Measurements from ENCODE around the gene MRPL4. TPM values are rescaled to one million over a fixed set of nuclear protein-coding genes. Genes with fewer than 3 reads are reported as not detected.

MRPL4 gene
- total and polyA plus RNA-seq, 8 donors, result 16.1 to 314 (median 52.4) TPM

GRCh38 chr19:10305139-10305806, 53.3 kb downstream of the MRPL4 start:
- TF ChIP-seq EP300 (IDR thresholded peaks at IDR 0.05) (no peak), POLR2A (IDR thresholded peaks at IDR 0.05) (no peak), POLR2AphosphoS5 (IDR thresholded peaks at IDR 0.05) (no peak), CTCF (IDR thresholded peaks at IDR 0.05) (no peak)
- 73 to 82% (median 82%) methylated on average over 15 to 17 of the region's 17 CpGs for WGBS, 5 donors
- H3K27me3 ChIP-seq, result peaks cover 0 to 23% (median 0%) of the 10 kb centered on the region in 3 donors
- H3K36me3 ChIP-seq, result peaks cover 3 to 24% (median 15%) of the 10 kb centered on the region in 4 donors
- intact Hi-C loops (cut with DNase I; ENCODE audit: low total_unique reads), result no loop called here
- no peak for DNase-seq
- no peak overlapping the region for H3K4me3 ChIP-seq
- H3K4me1 ChIP-seq, result no peaks in the 10 kb centered on the region
- no peaks in the 10 kb centered on the region for H3K9me3 ChIP-seq
- peak overlapping the region in 1 of 5 donors; percentile 38 for H3K27ac ChIP-seq

- DNase-seq, result no peak
- intact Hi-C loops (cut with DNase I; ENCODE audit: low total_unique reads), result no loop called here
Measured at GRCh38 chr19:10306327-10306726, 54.3 kb downstream of the MRPL4 start.

GRCh38 chr19:10309423-10309822, 57.4 kb downstream of the MRPL4 start, which contains the start of gene ZGLP1:
TSS of gene ZGLP1 (minus strand) at chr19:10309815.
- Histone ChIP-seq H3K4me3 (no peak within 1 kb of the TSS), H3K36me3 (peaks cover 6 to 37% (median 25%) of the 10 kb centered on the region in 4 donors), H3K4me1 (peaks cover 0 to 5% (median 0%) of the 10 kb centered on the region in 4 donors), H3K9me3 (no peaks in the 10 kb centered on the region), H3K27me3 (no peaks in the 10 kb centered on the region), H3K27ac (no peak within 1 kb of the TSS)
- 90 to 94% (median 93%) methylated on average over 19 to 24 of the region's 24 CpGs for WGBS, 5 donors
- intact Hi-C loops (cut with DNase I; ENCODE audit: low total_unique reads), result no loop called here
- no peak for DNase-seq
- no peak for TF ChIP-seq POLR2AphosphoS5 (IDR thresholded peaks at IDR 0.05)
- no peak for TF ChIP-seq POLR2A (IDR thresholded peaks at IDR 0.05)
- TF ChIP-seq EP300 (IDR thresholded peaks at IDR 0.05), result no peak
- TF ChIP-seq CTCF (IDR thresholded peaks at IDR 0.05), result no peak

More at GRCh38 chr19:10306327-10306726, 54.3 kb downstream of the MRPL4 start:
- H3K36me3 ChIP-seq, result peaks cover 6 to 33% (median 22%) of the 10 kb centered on the region in 4 donors
- H3K9me3 ChIP-seq, result no peaks in the 10 kb centered on the region
- 86 to 94% (median 92%) methylated on average over 5 of the region's 5 CpGs for WGBS, 5 donors
- H3K4me3 ChIP-seq, result no peak overlapping the region
- H3K27me3 ChIP-seq, result peaks cover 0 to 13% (median 0%) of the 10 kb centered on the region in 3 donors
- no peak for TF ChIP-seq POLR2A (IDR thresholded peaks at IDR 0.05)
- no peak for TF ChIP-seq POLR2AphosphoS5 (IDR thresholded peaks at IDR 0.05)
- TF ChIP-seq EP300 (IDR thresholded peaks at IDR 0.05), result no peak
- TF ChIP-seq CTCF (IDR thresholded peaks at IDR 0.05), result no peak
- no peaks in the 10 kb centered on the region for H3K4me1 ChIP-seq
- no peak overlapping the region for H3K27ac ChIP-seq

Small RNAs within 50 kb of the gene (small RNA-seq; reads per million reads assigned to genes)
- 0 reads per million in 4 donors for gene AC011511.1
- 0 to 0.15 (median 0) reads per million in 4 donors for gene MIR4322

Other genes starting within 250 kb of the MRPL4 start
- gene COL5A3, start 241.7 kb upstream of the MRPL4 start, total RNA-seq, result 10 to 100 TPM in 2 of 5 donors, 1 to 10 TPM in 2, under 1 TPM in 1; 0.58 to 25.5 (median 8.7) TPM
- gene COL5A3, start 241.7 kb upstream of the MRPL4 start, polyA plus RNA-seq, result 1 to 10 TPM; 2.0 to 5.2 (median 4.0) TPM
- not detected for gene RDH8, start 238.7 kb upstream of the MRPL4 start, total RNA-seq
- not detected for gene RDH8, start 238.7 kb upstream of the MRPL4 start, polyA plus RNA-seq
- 10 to 100 TPM in 4 of 5 donors, 1 to 10 TPM in 1; 7.0 to 62.0 (median 21.4) TPM for gene SHFL, start 165.9 kb upstream of the MRPL4 start, total RNA-seq
- 10 to 100 TPM; 25.3 to 34.1 (median 25.7) TPM for gene SHFL, start 165.9 kb upstream of the MRPL4 start, polyA plus RNA-seq
- 1 to 10 TPM in 2 of 5 donors, not detected in 3; 5.1 to 5.2 TPM for gene ANGPTL6, start 149.5 kb upstream of the MRPL4 start, total RNA-seq
- 1 to 10 TPM in 1 of 3 donors, under 1 TPM in 2; 0.68 to 2.3 (median 0.75) TPM for gene ANGPTL6, start 149.5 kb upstream of the MRPL4 start, polyA plus RNA-seq
- gene PPAN, start 145.9 kb upstream of the MRPL4 start, total RNA-seq, result 10 to 100 TPM in 4 of 5 donors, 1 to 10 TPM in 1; 1.2 to 39.7 (median 20.4) TPM
- 10 to 100 TPM; 33.8 to 52.3 (median 41.4) TPM for gene PPAN, start 145.9 kb upstream of the MRPL4 start, polyA plus RNA-seq
- 10 to 100 TPM in 2 of 5 donors, 1 to 10 TPM in 3; 1.8 to 24.8 (median 3.2) TPM for gene P2RY11, start 140.5 kb upstream of the MRPL4 start, total RNA-seq
- gene P2RY11, start 140.5 kb upstream of the MRPL4 start, polyA plus RNA-seq, result 1 to 10 TPM; 4.9 to 7.8 (median 5.1) TPM
- 100 to 1,000 TPM; 144 to 324 (median 252) TPM for gene EIF3G, start 132.3 kb upstream of the MRPL4 start, total RNA-seq
- gene EIF3G, start 132.3 kb upstream of the MRPL4 start, polyA plus RNA-seq, result 100 to 1,000 TPM; 206 to 324 (median 225) TPM
- 10 to 100 TPM; 32.1 to 92.0 (median 58.9) TPM for gene DNMT1, start 57.3 kb upstream of the MRPL4 start, total RNA-seq
- gene DNMT1, start 57.3 kb upstream of the MRPL4 start, polyA plus RNA-seq, result 10 to 100 TPM; 16.6 to 29.3 (median 23.2) TPM
- gene S1PR2, start 20.9 kb upstream of the MRPL4 start, total RNA-seq, result 10 to 100 TPM in 1 of 5 donors, 1 to 10 TPM in 1, under 1 TPM in 2, not detected in 1; 0.29 to 11.7 (median 5.1) TPM
- gene S1PR2, start 20.9 kb upstream of the MRPL4 start, polyA plus RNA-seq, result 1 to 10 TPM; 2.4 to 2.9 (median 2.7) TPM
- 10 to 100 TPM in 2 of 5 donors, 1 to 10 TPM in 3; 2.3 to 15.6 (median 8.7) TPM for gene ICAM1, start 18.9 kb downstream of the MRPL4 start, total RNA-seq
- gene ICAM1, start 18.9 kb downstream of the MRPL4 start, polyA plus RNA-seq, result 1 to 10 TPM; 7.9 to 9.5 (median 8.8) TPM
- 1 to 10 TPM in 1 of 5 donors, not detected in 4; 1.9 TPM for gene ICAM4, start 34.7 kb downstream of the MRPL4 start, total RNA-seq
- gene ICAM4, start 34.7 kb downstream of the MRPL4 start, polyA plus RNA-seq, result under 1 TPM in 2 of 3 donors, not detected in 1; 0.56 to 0.85 TPM
- under 1 TPM in 1 of 5 donors, not detected in 4; 0.45 TPM for gene ICAM5, start 37.7 kb downstream of the MRPL4 start, total RNA-seq
- under 1 TPM in 2 of 3 donors, not detected in 1; 0.12 to 0.50 TPM for gene ICAM5, start 37.7 kb downstream of the MRPL4 start, polyA plus RNA-seq
- 1 to 10 TPM in 2 of 5 donors, not detected in 3; 2.2 to 2.3 TPM for gene ZGLP1, start 57.6 kb downstream of the MRPL4 start, total RNA-seq
- gene ZGLP1, start 57.6 kb downstream of the MRPL4 start, polyA plus RNA-seq, result 1 to 10 TPM; 3.7 to 8.6 (median 4.3) TPM
- gene FDX2, start 63.8 kb downstream of the MRPL4 start, total RNA-seq, result 10 to 100 TPM in 2 of 5 donors, 1 to 10 TPM in 1, under 1 TPM in 1, not detected in 1; 0.89 to 54.3 (median 14.9) TPM
- 10 to 100 TPM; 28.8 to 32.9 (median 29.5) TPM for gene FDX2, start 63.8 kb downstream of the MRPL4 start, polyA plus RNA-seq
- 10 to 100 TPM in 4 of 5 donors, 1 to 10 TPM in 1; 7.5 to 74.7 (median 21.4) TPM for gene RAVER1, start 81.3 kb downstream of the MRPL4 start, total RNA-seq
- 1 to 10 TPM; 3.3 to 9.3 (median 7.2) TPM for gene RAVER1, start 81.3 kb downstream of the MRPL4 start, polyA plus RNA-seq
- 10 to 100 TPM in 1 of 5 donors, 1 to 10 TPM in 3, not detected in 1; 3.5 to 17.1 (median 7.4) TPM for gene ICAM3, start 87.4 kb downstream of the MRPL4 start, total RNA-seq
- gene ICAM3, start 87.4 kb downstream of the MRPL4 start, polyA plus RNA-seq, result 10 to 100 TPM in 1 of 3 donors, 1 to 10 TPM in 2; 8.5 to 10.5 (median 10.0) TPM
- gene TYK2, start 128.4 kb downstream of the MRPL4 start, total RNA-seq, result 100 to 1,000 TPM in 4 of 5 donors, 10 to 100 TPM in 1; 45.2 to 365 (median 314) TPM
- gene TYK2, start 128.4 kb downstream of the MRPL4 start, polyA plus RNA-seq, result 100 to 1,000 TPM in 2 of 3 donors, 10 to 100 TPM in 1; 88.8 to 144 (median 107) TPM
- 100 to 1,000 TPM in 4 of 5 donors, 10 to 100 TPM in 1; 84.3 to 390 (median 174) TPM for gene CDC37, start 151.3 kb downstream of the MRPL4 start, total RNA-seq
- gene CDC37, start 151.3 kb downstream of the MRPL4 start, polyA plus RNA-seq, result 100 to 1,000 TPM; 145 to 179 (median 164) TPM
- 10 to 100 TPM in 2 of 5 donors, 1 to 10 TPM in 3; 2.3 to 30.7 (median 8.9) TPM for gene PDE4A, start 168.3 kb downstream of the MRPL4 start, total RNA-seq
- 10 to 100 TPM in 2 of 3 donors, 1 to 10 TPM in 1; 5.0 to 12.9 (median 11.0) TPM for gene PDE4A, start 168.3 kb downstream of the MRPL4 start, polyA plus RNA-seq